ENCODE results near the gene SLC25A25. TPM values are rescaled to one million over a fixed set of nuclear protein-coding genes. Genes with fewer than 3 reads are reported as not detected.

SLC25A25 gene
- total RNA-seq, 2 donors from 2014 or later: 26.0 to 33.1 TPM

- 72% methylated on average over 11 of the region's 13 CpGs for WGBS
- H3K36me3 ChIP-seq: no peaks in the 10 kb centered on the region
- TF ChIP-seq POLR2A (IDR thresholded peaks at IDR 0.05) (no peak), POLR2AphosphoS5 (IDR thresholded peaks at IDR 0.05) (no peak), CTCF (IDR thresholded peaks at IDR 0.05) (no peak)
- no peak overlapping the region for H3K4me3 ChIP-seq
- no peaks in the 10 kb centered on the region for H3K27me3 ChIP-seq (replicated peaks; ENCODE audit: insufficient read depth)
- no peaks in the 10 kb centered on the region for H3K9me3 ChIP-seq
- H3K4me1 ChIP-seq (replicated peaks): peaks cover 5% of the 10 kb centered on the region
- DNase-seq (ENCODE audit: low spot score): no peak
- intact Hi-C loops (cut with DNase I): no loop called here
- no peak overlapping the region for H3K27ac ChIP-seq
Measured at GRCh38 chr9:128145951-128146351, 77.9 kb downstream of the SLC25A25 start.

GRCh38 chr9:128146591-128147120, 78.6 kb downstream of the SLC25A25 start:
- 92% methylated on average over 8 of the region's 8 CpGs for WGBS
- Histone ChIP-seq H3K27ac (no peak overlapping the region), H3K4me1 (replicated peaks) (peaks cover 5% of the 10 kb centered on the region), H3K27me3 (replicated peaks; ENCODE audit: insufficient read depth) (no peaks in the 10 kb centered on the region), H3K9me3 (no peaks in the 10 kb centered on the region), H3K36me3 (no peaks in the 10 kb centered on the region), H3K4me3 (no peak overlapping the region)
- intact Hi-C loops (cut with DNase I): no loop called here
- DNase-seq (ENCODE audit: low spot score): no peak
- TF ChIP-seq POLR2AphosphoS5 (IDR thresholded peaks at IDR 0.05) (no peak), POLR2A (IDR thresholded peaks at IDR 0.05) (no peak), CTCF (IDR thresholded peaks at IDR 0.05) (no peak)

- Histone ChIP-seq H3K4me3 (no peak overlapping the region), H3K27me3 (replicated peaks; ENCODE audit: insufficient read depth) (no peaks in the 10 kb centered on the region), H3K4me1 (replicated peaks) (peaks cover 5% of the 10 kb centered on the region), H3K9me3 (no peaks in the 10 kb centered on the region), H3K36me3 (no peaks in the 10 kb centered on the region), H3K27ac (peak overlapping the region; percentile 60 to 63)
- 79% methylated on average over 5 of the region's 5 CpGs for WGBS
- intact Hi-C loops (cut with DNase I): no loop called here
- TF ChIP-seq CTCF (IDR thresholded peaks at IDR 0.05): no peak
- no peak for TF ChIP-seq POLR2A (IDR thresholded peaks at IDR 0.05)
- TF ChIP-seq POLR2AphosphoS5 (IDR thresholded peaks at IDR 0.05): no peak
- DNase-seq (ENCODE audit: low spot score): no peak
Measured at GRCh38 chr9:128148509-128149000, 80.5 kb downstream of the SLC25A25 start.

GRCh38 chr9:128149001-128149701, 81.1 kb downstream of the SLC25A25 start, which contains the start of gene LCN2:
LCN2 (plus strand) TSS chr9:128149453; CDS start chr9:128149526, 73 bp downstream.
- Histone ChIP-seq H3K4me1 (replicated peaks) (peaks cover 5% of the 10 kb centered on the region), H3K9me3 (no peaks in the 10 kb centered on the region), H3K4me3 (no peak within 1 kb of the TSS), H3K27ac (peak within 1 kb of the TSS; percentile 60 to 63), H3K36me3 (no peaks in the 10 kb centered on the region), H3K27me3 (replicated peaks; ENCODE audit: insufficient read depth) (no peaks in the 10 kb centered on the region)
- WGBS: 58% methylated on average over 9 of the region's 9 CpGs
- DNase-seq (ENCODE audit: low spot score): peak; percentile 87
- intact Hi-C loops (cut with DNase I): no loop called here
- no peak for TF ChIP-seq CTCF (IDR thresholded peaks at IDR 0.05)
- TF ChIP-seq POLR2AphosphoS5 (IDR thresholded peaks at IDR 0.05): peak; percentile 78
- TF ChIP-seq POLR2A (IDR thresholded peaks at IDR 0.05): peak; percentile 44

Data from prostate gland (tissue), 2 donors.